CD4-positive, alpha-beta T cell treated with Interleukin-6 for 4 hours (primary cell): ENCODE data around the gene SYT11.
"Not testable (repeated sequence)": the region's sequence is repeated elsewhere in the genome, so short reads cannot be mapped to it uniquely, and the experiment has no call there.

ENCODE experiments used
- DNase-seq: peaks from one replicate; pipeline ENCODE4 v3.0.0-alpha.2; 2020; ENCODE audit warnings: mixed read lengths

SYT11 gene

GRCh38 chr1:155859234-155859829, at the start of gene SYT11:
Gene SYT11 (plus strand): TSS chr1:155859567. CDS start chr1:155859762, 195 bp downstream.
- DNase-seq: peak; percentile 97

- DNase-seq: no peak
Observed at GRCh38 chr1:155812878-155813277, 46.5 kb upstream of the SYT11 start.

- DNase-seq: no peak
Observed at GRCh38 chr1:155813672-155814071, 45.7 kb upstream of the SYT11 start.

- DNase-seq: no peak
Observed at GRCh38 chr1:155816351-155816750, 43.0 kb upstream of the SYT11 start.

GRCh38 chr1:155827450-155827849, 31.9 kb upstream of the SYT11 start:
- DNase-seq: no peak

GRCh38 chr1:155831279-155831976, 27.9 kb upstream of the SYT11 start:
- no peak for DNase-seq

GRCh38 chr1:155833665-155834295, 25.6 kb upstream of the SYT11 start:
- no peak for DNase-seq

- no peak for DNase-seq
Observed at GRCh38 chr1:155834296-155834926, 25.0 kb upstream of the SYT11 start.

- not testable (repeated sequence) for DNase-seq
Observed at GRCh38 chr1:155834927-155835399, 24.4 kb upstream of the SYT11 start.

- DNase-seq: no peak
Observed at GRCh38 chr1:155835548-155835947, 23.8 kb upstream of the SYT11 start.

- DNase-seq: no peak
Observed at GRCh38 chr1:155840386-155840785, 19.0 kb upstream of the SYT11 start.

GRCh38 chr1:155844860-155845421, 14.4 kb upstream of the SYT11 start:
- DNase-seq: no peak

- DNase-seq: no peak
Observed at GRCh38 chr1:155847823-155848529, 11.4 kb upstream of the SYT11 start.

- DNase-seq: no peak
Observed at GRCh38 chr1:155850345-155850744, 9.0 kb upstream of the SYT11 start.

- DNase-seq: no peak
Observed at GRCh38 chr1:155856257-155856974, 3.0 kb upstream of the SYT11 start.

- peak; percentile 91 for DNase-seq
Observed at GRCh38 chr1:155856975-155857930, 2.1 kb upstream of the SYT11 start, which contains the start of gene GON4L. Gene GON4L (minus strand): TSS chr1:155857214. CDS start chr1:155853780, 3,434 bp downstream.

- no peak for DNase-seq
Observed at GRCh38 chr1:155858800-155859233, 550 bp upstream of the SYT11 start.

- DNase-seq: peak; percentile 41
Observed at GRCh38 chr1:155859881-155860871, 809 bp downstream of the SYT11 start.

GRCh38 chr1:155860970-155861510, 1.7 kb downstream of the SYT11 start:
- DNase-seq: no peak
